CD4-positive, alpha-beta T cell treated with Interleukin-10 for 1 hour (primary cell): Measurements from ENCODE around the gene HIVEP3.
A peak's percentile ranks its signal among the peaks of the same experiment; 100 is the strongest.

ENCODE experiments used
- DNase-seq: peaks from one replicate; pipeline ENCODE4 v3.0.0-alpha.2; 2020

HIVEP3 gene

DNA sequence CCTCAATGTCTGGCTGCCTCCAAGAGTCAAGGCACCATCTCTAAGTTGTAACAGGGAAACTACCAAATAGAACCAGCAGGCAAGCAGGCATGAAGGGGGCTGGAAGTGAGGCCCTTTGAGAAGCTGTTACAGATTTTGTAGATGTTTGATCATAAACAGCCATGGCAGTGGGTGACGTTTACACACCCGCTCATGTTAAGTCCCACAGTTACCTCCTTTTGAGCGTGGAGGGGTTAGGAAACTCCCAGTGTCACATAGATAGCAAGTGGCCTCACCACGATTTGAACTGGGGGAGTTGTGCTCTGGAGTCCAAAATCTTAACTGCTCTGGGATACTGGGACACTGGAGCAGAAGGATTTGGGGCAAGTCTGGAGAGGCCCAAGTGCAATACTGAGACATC, 192.4 kb downstream of the HIVEP3 start:
- no peak for DNase-seq

DNA sequence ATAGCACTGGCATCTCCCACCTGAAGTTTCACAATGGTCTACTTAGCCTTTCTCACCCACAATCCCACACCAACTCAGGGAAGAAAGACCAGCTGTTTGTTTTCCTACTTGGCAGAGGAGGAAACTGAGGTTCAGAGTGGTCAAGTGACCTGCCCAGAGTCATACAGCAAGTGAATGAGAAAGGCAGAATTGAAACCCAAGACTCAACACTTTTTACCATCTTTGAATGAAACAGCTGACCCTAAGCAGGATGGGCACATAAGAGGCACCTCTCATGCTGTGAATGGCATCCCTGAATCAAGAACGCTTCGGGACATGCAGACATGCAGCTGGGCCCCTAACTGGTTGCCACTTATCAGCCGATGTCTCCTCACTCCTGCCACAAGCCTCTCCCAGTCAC, 193.8 kb downstream of the HIVEP3 start:
- DNase-seq: no peak

DNA sequence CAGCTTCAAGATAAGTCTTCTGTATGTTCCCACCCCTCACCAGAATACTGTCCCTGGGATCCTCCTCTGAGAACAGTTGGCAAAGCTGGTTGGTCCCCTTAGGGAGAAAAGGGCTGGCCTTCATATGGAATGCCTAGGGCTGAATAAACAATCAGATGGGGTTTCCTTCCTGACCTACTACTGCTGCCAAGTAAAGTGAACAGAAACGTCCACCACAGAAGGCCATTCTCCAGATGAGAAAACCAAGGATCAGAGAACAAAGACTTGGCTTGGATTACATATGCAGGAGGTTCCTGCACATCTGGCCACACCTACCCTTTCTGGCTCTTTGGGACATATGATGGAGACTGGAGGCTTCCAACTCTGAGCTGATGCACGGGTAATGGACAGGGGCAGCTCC, 194.5 kb downstream of the HIVEP3 start:
- no peak for DNase-seq

DNA sequence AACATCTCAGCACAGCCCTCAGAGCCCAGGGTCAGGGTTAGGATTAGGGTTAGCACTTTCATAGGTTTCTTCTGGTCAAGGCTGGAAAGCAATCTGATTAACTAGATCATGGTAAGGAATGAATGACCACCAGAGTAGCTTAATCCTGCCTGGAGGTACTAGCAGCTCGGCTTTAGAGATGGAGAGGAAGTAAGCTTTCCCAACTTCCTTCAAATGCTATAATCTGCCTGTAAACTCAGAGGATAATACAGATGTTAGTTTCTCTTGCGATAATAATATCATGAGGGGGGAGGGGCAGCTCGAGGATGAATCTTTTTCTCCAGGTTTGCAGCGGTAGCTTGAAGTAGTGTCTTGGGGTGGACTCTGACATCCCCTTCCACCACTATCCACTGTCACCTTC, 194.9 kb downstream of the HIVEP3 start:
- no peak for DNase-seq

DNA sequence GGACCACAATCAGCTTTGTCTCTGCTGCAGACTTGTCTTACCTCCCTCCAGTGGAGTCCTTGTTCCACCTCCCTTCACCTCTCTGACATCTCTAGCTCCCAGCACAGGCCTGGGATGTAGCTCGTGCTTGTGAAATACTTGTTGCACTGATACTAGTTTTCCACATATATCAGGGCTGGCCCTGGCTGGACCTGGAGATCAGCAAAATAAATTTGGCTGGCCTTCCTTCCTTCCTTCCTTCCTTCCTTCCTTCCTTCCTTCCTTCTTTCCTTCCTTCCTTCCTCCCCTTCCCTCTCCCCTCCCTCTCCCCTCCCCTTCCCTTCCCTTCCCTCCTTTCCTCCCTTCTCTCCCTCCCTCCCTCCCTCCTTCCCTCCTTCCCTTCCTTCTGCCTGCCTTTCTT, 196.5 kb downstream of the HIVEP3 start:
- no peak for DNase-seq

DNA sequence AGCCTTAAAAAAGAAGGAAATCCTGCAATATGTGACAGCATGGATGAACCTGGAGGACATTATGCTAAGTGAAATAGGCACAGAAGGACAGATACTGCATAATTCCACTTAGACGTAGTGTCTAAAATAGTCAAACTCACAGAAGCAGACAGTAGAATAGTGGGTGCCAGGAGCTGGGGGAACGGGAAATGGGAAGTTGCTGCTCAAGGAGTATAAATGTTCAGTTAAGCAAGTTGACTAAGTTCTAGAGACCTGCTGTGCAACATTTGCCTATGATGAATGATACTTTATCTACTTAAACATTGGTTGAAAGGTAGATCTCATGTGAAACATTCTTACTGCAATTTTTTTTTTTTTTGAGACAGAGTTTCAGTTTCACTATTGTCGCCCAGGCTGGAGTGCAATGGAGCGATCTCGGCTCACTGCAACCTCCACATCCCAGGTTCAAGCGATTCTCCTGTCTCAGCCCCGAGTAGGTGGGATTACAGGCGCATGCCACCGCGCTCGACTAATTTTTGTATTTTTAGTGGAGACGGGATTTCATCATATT, 197.8 kb downstream of the HIVEP3 start:
- peak; percentile 18 for DNase-seq

DNA sequence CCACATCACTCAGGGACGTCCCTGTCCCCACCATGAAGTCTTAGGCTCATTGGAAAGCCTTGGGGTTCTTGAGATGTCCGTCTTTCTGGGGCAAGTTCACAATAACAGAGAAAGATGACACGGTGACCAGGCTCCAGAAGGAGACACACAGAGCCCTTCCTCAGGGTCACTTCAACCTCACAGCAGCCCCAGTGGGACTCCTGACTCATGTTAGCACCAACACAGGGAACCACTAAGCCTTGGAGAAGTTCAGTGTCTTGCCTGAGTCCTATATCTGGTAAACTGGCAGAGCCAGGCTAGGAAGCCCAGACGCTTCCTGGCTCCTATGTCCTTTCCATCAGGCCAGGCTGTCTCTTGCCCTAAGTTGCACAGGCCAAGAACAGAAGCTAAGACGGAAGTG, 199.1 kb downstream of the HIVEP3 start:
- DNase-seq: no peak

DNA sequence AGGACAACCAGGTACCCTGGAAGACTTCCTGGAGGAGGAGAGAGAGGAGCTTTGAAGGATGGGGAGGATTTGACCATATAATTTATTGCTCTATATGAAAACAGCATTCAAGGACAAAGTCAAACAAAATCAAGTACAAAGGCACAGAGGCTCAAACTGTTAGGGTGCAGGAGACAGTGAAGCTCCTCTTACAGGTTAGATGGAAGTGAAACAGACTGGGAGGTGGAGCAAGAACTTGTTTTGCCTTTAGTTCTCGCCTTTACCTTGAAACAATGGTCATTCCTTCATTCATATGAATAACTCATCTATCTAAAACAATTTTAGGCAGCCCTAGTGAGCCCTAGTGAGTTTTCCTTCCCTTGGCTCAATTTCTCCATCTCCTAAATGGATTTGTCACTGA, 199.6 kb downstream of the HIVEP3 start:
- no peak for DNase-seq

DNA sequence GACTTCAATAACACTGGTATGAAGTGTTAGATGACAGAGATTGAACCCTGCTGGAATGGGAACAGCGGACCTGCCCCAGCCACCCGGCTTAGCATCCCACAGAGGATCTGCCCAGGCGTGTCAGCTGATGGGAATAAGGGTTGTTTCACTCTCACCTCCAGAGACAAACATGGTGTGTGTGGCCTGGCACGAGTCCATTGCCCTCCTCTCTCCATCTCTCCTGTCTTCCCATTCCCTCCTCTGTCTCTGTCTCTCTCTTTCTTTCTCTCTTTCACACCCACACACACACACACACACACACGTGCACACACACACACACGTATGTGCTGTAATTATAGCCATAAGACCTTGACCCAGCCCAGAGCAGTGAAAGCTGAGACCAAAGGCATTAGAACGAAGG, 200.2 kb downstream of the HIVEP3 start:
- DNase-seq: no peak

DNA sequence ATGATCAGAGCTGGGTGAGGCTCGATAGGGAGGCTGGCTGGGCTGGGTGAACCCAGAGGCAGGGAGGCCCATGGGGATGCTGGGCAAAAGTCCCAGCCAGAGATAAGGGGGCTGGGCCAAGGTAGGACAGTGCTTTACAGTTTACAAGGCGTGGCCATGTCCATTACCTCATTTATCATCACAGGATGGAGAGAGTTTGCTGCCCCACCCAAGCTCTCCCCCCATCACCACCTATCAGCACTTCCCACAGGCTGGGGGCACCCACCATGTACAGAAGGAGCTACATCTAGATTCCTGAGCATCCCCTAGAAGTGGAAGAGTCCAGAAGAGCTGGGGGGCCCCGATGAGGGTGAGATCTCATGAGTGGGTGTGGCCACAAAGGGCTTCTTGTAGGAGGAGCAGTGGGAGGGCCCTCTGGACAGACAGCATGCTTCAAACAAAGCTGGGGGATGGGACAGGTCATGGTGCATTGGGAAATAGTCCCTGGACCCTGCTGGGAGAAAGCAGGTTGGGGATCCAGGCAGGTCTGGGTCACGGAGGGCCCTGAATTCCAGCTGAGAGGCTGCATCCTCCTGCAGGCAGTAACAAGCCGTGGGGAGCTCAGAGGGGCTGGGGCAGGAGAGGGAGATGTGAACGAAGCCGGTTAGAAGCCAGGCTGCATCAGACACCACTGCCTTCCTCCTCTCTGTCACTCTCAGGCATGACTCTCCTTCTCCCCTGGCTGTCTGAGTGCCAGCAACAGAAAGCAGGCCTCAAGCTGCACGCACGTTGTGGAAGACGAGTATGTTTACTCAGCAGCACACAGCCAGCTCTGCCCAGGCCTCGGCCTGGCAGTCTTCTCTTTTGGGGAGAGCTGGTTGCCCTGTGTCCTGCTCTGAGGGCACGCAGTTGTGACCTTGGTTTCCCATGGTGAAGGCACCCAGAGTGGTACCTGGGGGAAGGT, 202.3 kb downstream of the HIVEP3 start:
- no peak for DNase-seq

DNA sequence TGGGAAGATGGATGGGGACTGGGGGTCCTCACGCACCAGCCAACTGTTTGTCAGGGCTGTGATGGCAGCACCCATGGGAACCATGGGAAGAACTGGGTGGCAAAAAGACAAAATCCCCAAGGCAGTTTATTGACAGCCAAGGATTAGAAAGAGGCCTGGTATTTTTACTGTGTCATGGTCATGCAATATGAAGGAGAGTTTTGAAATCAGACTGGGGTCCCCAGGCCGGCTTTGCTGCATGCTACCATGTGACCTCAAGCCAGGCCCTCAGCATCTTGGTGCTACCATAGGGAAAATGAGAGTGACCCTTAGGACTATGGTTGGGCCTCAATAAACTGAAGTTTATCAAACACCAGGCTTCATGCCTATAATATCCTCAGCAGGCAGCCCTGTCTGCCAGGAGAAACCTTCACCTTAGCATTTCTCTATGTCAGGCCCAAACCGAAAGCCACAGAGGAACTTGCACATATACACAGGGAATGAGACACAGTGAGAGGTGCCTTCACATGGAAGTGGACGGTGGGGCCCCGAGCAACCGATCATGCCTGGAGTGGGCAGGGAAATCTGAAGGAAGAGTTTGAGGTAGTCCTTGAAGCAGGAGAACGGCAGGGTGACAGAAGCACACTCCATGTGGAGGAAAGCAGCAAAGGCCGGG, 203.2 kb downstream of the HIVEP3 start:
- no peak for DNase-seq

DNA sequence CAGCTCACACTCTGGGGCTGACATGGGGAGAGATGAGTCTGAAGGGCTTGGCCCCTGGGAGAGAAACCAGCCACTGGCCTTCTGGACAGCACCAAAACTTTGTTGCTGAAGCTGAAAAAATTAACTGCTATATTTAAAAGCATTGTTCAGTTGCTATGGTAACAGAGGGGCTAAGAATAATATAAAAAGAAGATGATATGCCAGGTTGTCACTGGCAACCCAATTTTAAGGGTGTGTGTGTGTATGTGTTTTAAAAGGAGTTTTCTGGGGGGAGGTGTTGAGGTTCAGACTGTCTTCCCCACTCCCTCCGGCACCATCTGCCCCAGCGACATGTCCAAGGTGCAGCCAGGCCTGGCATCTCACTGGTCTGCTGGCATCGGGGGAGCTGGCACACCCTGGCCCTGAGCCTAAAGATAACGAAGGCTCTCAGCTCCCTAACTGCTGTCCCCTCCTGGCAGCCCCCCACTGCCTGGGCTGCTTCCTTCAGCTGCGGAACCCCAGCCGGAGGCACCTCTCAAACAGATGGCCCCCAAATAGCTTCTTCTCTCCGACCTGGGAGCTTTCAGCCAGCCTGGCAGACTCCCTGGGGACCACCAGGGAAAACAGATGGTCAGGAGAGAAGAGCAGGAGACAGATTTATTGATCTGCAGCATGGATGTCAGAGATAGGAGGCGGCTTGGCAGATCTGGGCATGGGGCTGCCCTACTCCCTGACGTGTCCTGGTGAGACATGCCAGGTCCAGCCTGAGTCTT, 203.9 kb downstream of the HIVEP3 start:
- no peak for DNase-seq

DNA sequence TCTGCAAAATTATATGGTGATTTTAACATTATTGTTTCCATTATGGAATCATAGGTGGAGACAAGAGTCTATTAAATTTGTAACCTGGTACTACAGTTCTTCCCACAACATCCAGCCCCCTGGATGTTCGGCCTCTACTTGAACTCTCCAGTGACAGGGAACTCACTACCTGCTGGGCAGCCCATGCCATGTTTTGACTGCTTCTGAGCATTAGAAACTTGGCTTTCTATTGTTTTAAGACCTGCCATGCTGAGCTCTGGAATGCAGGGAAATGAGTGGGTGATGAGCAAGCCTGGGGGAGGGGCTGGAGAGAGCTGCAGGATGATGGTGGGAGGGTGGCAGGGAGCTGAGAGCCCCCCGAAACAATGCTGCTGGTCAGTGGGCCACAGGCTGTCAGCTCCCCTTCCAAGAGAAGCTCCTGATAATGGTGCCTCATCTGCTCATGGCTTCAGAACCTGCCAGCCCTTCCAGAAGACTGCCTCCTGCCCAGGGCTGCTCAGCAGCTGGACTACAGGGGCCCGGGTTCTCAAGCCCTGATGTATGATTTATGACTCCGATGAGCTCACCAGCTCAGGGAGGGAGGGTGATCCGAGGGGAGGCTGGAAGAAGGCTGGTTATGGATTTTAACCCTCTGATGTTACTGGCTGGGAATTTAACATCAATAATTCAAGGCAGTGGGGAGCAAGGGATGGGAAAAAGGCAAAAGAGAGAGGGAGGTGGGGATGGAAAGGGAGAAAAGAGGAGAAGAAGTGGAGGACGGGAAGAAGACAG, 205.0 kb downstream of the HIVEP3 start:
- DNase-seq: no peak

DNA sequence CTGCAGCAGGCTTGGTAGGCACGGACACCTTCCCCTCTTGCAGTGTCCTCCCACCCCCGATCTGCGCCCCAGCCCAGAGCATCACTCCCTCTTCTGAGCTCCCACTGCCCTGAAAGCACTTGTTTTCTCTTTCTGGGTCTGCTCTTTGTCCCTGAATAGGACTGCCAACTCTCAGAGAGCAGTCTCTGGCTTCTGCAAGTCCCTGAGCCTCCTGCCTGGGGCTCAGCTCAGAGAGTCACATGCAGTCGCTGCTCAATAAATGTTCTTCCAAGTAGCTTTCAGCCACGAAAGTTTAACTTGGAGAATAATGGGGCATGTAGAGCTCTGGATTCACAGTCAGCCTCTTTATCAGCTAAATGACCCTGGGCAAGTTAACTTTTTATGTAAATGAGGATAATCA, 205.6 kb downstream of the HIVEP3 start:
- no peak for DNase-seq

DNA sequence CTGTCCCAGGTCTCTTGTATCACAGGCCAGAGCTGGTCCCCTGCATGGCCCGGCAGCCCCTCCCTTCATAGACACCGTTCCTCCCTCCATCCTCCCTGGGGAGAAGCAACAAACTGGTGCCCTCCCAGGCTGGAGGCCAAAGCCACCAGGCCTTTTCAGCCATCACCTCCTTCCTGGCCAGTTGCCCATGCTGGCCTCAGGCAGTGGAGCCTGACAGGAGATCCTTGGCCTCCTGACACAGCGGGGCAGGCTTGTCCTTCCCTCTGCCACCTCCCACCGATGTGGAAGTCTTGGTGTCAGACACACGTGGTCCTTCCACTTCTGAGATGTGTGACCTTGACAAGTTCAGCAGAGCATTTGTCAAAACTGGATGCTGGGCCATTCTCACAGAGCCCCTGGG, 206.0 kb downstream of the HIVEP3 start:
- DNase-seq: no peak

DNA sequence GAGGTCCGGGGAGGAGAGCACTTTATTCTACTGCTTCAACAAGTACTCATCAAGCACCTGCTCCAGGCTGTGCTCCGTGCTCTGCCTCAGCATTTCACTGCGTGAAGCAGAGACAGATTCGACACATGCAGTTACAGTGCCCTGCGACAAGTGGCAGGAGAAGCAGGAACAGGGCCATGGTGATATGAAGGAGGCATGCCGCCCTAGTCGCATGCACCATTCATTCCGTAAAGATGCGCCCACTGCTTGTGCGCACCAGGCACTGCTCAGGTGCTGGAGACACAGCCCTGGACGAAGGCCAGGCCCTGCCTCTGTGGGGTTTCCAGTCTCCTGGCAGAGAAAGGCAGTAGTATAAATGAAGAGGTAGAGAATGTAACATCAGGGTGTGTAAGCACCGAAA, 206.6 kb downstream of the HIVEP3 start:
- no peak for DNase-seq

DNA sequence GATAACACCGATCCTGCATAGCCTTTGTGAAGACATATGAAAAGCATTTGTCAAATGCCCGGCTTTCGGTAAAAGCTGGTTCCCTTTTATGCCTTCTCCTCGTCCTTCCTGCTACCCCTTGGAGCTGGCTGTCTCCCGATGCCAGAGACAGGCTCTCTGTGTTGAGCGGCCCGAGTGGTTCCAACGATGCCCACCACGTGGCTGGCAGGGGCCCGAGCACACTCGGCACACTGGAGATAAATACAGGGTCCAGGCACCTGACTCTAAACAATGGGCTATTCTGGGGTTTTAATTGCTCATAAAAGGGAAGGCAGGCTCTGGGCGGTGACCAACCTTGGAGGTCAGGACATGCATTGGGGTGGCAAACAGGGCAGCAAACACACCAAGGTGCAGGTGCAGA, 207.1 kb downstream of the HIVEP3 start:
- no peak for DNase-seq

DNA sequence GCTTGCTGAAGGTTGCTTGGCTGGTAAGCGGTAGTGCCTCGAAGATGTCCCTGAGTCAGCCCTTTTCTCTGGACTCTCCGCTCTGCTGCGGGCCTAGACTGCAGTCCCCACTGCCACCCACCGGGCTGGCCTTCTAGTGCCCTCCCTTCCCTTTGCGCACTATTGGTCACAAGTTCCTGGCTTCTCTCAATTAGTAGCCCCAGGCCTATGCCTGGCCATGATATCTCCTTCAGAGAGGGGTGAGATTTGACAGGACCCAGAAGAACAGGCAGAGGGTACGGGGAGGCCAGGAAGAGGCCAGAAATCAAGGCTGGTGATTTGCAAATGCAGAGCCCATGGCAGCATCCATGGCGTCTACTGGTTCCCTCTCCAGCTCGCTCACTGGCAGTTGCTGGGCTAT, 207.7 kb downstream of the HIVEP3 start:
- DNase-seq: no peak

DNA sequence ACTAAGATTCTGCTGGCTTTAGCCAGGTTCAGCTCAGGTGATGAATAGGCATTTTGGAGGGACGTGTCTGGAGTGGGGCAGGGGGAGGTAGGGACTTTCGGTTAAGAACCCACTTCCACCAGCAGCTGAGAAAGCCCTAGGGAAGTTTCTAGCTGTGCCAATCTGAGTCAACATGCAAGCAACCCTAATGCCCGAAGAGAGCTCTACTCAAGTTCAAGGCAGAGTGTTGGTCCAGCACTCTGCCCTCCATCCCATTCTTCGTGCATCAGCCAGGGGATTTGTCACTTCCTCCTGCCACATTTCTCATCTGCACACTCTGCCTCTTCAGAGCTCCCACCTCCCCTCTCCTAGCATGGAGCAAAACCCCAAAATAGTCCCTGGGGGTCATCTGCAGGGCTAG, 208.8 kb downstream of the HIVEP3 start:
- no peak for DNase-seq

DNA sequence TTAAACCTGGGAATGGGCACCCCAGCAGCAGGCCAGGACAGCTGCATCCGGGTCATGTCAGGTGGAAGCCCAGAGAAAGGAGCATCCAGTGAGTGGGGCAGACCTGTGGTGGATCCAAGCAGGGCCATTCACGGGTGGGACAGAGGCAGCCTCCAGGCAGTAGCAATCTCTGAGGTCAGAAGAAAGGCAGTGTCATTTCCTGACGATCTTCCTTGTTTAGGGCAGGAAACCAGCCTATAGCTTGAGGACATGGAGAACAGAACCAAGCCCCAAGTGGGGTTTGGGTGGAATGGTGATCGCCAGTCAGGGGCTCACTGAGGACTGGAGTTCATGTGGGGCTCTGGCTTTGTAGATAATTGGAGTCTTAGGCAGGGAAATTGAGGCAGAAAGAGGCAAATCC, 209.4 kb downstream of the HIVEP3 start:
- DNase-seq: no peak

DNA sequence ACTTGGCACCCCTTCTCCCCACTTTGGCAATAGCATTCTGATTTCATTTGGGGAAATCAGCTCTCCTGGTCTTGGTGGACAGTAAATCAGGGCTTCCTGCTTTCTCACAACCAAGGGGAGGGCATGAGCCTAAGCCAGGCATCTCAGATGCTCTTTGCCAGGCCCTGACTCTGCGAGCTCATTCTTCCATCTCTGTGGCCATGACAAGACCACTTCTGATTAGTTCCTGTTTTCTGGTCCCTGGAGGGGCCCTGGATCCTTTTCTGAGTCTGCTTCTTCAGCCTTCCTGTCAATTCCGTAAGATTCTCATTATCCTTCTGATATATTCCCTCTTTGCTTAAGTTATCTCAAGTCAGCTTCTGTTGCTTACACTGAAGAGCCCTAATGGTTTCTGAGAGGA, 210.4 kb downstream of the HIVEP3 start:
- no peak for DNase-seq

DNA sequence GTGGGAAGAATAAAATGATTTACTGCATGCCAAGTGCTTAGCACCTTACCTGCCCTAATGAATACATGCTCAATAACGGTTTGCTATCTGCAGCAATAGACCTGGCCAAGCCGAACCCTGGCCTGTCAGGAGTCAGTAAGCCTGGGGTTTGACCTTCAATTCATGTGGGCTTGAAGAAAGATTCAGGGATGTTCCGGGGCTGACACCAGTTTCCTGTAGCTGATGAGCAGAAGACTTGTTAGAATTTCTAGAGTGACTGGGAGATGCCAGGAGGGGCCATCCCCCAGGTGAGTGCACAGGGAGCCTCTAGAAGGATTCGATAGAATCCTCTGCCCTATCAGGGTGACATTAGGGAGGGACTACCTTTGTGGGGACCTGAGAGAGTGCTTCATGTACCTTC, 210.9 kb downstream of the HIVEP3 start:
- DNase-seq: no peak

DNA sequence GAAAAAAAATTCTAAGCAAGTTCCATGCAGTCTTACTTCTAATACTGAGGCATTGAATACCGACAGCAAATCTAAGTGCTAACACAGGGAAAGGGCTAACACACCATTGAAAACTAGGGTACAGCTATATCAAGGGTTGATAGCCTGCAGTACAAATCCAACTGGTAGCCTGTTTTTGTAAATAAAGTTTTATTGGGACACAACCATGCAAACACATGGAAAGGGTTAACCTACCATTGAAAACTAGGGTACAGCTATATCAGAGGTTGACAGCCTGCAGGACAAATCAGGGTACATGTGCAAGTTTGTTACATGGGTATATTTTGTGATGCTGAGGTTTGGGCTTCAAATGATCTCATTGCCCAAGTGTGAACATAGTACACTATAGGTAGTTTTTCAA, 212.9 kb downstream of the HIVEP3 start:
- DNase-seq: no peak
